Smooth muscle cell (in vitro differentiated cells): ENCODE measurements around the gene ZMYM2. TPM values are rescaled to one million over a fixed set of nuclear protein-coding genes. Genes with fewer than 3 reads are reported as not detected.

Experiments
- DNase-seq: peaks from one replicate; lab custom pipeline; 2025; ENCODE audit not compliant: unreplicated experiment; lab: John Stamatoyannopoulos, UW
- H2AFZ ChIP-seq: fragments of 200-600 bp; sonication (generic); 2 replicates; pipeline ENCODE4 v1.6.0; 2016; ENCODE audit warnings: antibody characterized with exemption, low read depth, mild to moderate bottlenecking
- H3F3A ChIP-seq: fragments of 200-600 bp; sonication (generic); 2 replicates; pipeline ENCODE4 v1.6.0; 2017; ENCODE audit warnings: antibody characterized with exemption, low read depth
- H3K27ac ChIP-seq: fragments of 200-600 bp; sonication (generic); 2 replicates; pipeline ENCODE4 v1.5.1; 2016; ENCODE audit warnings: low read depth, mild to moderate bottlenecking
- H3K27me3 ChIP-seq: fragments of 200-600 bp; sonication (generic); 2 replicates; pipeline ENCODE4 v1.6.1; 2016; ENCODE audit warnings: low read depth, mild to moderate bottlenecking
- H3K36me3 ChIP-seq: fragments of 200-600 bp; sonication (generic); 2 replicates; pipeline ENCODE4 v1.5.1; 2016; ENCODE audit warnings: low read depth
- H3K4me1 ChIP-seq: fragments of 200-600 bp; sonication (generic); 2 replicates; pipeline ENCODE4 v1.5.1; 2016; ENCODE audit warnings: low read depth
- H3K4me2 ChIP-seq: fragments of 200-600 bp; sonication (generic); 2 replicates; pipeline ENCODE4 v1.6.0; 2016; ENCODE audit warnings: mild to moderate bottlenecking
- H3K4me3 ChIP-seq: fragments of 200-600 bp; sonication (generic); 2 replicates; pipeline ENCODE4 v1.5.1; 2016; ENCODE audit warnings: mild to moderate bottlenecking
- H3K79me2 ChIP-seq: fragments of 200-600 bp; sonication (generic); 2 replicates; pipeline ENCODE4 v1.6.0; 2016; ENCODE audit warnings: low read depth, mild to moderate bottlenecking
- H3K9ac ChIP-seq: fragments of 200-600 bp; sonication (generic); 2 replicates; pipeline ENCODE4 v1.6.0; 2016; ENCODE audit warnings: low read depth
- H3K9me3 ChIP-seq: fragments of 200-600 bp; sonication (generic); replicated peaks from 2 replicates; pipeline ENCODE4 v1.5.1; 2016; ENCODE audit warnings: low read depth
- H4K20me1 ChIP-seq: fragments of 200-600 bp; sonication (generic); 2 replicates; pipeline ENCODE4 v1.6.0; 2016; ENCODE audit warnings: low read depth
- WGBS: methylation state at CpG from one replicate; pipeline ENCODE4 v1.1.7; 2016; ENCODE audit warnings: low lambda C conversion rate; 5-methylcytosine and 5-hydroxymethylcytosine counted together
- polyA plus RNA-seq: library from polyadenylated mRNA; unstranded; fragments of >200 nt; fragmentation: Nextera tagmentation; extraction: Ambion mirVana; gene quantifications from 2 replicates; pipeline ENCODE4 v1.2.1, GENCODE V29; 2016
- total RNA-seq: library from RNA; depleted of rRNA; stranded (reverse); fragments of >200 nt; gene quantifications from 2 replicates; pipeline ENCODE4 v1.2.3, GENCODE V29; 2014
- TF ChIP-seq, protein P1 (sequence below): fragments of 200-600 bp; sonication (generic); IDR thresholded peaks from 2 replicates; pipeline ENCODE4 v1.5.1; 2017; ENCODE audit warnings: borderline replicate concordance, mild to moderate bottlenecking, antibody characterized with exemption; ENCODE audit not compliant: insufficient read depth, poor library complexity, severe bottlenecking

Gene ZMYM2
- total and polyA plus RNA-seq, 2 experiments from 2014 or later = 29.9 to 107 TPM

DNA sequence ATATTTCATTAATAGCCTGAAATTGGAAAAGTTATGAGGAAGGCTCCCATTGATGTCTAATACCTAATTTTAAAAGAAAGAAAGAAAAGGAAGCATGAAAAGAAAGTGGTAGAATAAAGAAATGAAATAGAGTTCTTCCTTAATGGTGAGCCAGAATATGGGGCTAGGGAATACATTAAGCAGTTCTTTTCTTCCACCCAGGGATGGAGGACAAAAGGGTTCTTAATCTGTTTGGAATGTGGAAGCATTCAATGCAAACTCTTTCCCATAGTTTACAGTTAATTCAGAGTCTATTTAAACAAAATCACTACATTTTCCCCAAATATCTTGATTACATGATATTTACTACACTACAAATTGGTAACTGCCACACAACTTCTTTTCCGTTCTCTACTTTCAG, 18.4 kb upstream of the ZMYM2 start:
- DNase-seq = no peak
- WGBS = 100% methylated on average over 1 of the region's 1 CpG
- Histone ChIP-seq H3K27me3 (no peaks in the 10 kb centered on the region), H3K9me3 (no peaks in the 10 kb centered on the region), H4K20me1 (no peaks in the 10 kb centered on the region), H3F3A (no peaks in the 10 kb centered on the region), H3K9ac (no peak overlapping the region), H3K36me3 (no peaks in the 10 kb centered on the region), H3K4me1 (peaks cover 5% of the 10 kb centered on the region), H3K4me2 (no peak overlapping the region), H3K4me3 (no peak overlapping the region), H3K27ac (no peak overlapping the region), H3K79me2 (no peaks in the 10 kb centered on the region), H2AFZ (no peak overlapping the region)
- TF ChIP-seq, protein P1, sequence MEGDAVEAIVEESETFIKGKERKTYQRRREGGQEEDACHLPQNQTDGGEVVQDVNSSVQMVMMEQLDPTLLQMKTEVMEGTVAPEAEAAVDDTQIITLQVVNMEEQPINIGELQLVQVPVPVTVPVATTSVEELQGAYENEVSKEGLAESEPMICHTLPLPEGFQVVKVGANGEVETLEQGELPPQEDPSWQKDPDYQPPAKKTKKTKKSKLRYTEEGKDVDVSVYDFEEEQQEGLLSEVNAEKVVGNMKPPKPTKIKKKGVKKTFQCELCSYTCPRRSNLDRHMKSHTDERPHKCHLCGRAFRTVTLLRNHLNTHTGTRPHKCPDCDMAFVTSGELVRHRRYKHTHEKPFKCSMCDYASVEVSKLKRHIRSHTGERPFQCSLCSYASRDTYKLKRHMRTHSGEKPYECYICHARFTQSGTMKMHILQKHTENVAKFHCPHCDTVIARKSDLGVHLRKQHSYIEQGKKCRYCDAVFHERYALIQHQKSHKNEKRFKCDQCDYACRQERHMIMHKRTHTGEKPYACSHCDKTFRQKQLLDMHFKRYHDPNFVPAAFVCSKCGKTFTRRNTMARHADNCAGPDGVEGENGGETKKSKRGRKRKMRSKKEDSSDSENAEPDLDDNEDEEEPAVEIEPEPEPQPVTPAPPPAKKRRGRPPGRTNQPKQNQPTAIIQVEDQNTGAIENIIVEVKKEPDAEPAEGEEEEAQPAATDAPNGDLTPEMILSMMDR = no peak

DNA sequence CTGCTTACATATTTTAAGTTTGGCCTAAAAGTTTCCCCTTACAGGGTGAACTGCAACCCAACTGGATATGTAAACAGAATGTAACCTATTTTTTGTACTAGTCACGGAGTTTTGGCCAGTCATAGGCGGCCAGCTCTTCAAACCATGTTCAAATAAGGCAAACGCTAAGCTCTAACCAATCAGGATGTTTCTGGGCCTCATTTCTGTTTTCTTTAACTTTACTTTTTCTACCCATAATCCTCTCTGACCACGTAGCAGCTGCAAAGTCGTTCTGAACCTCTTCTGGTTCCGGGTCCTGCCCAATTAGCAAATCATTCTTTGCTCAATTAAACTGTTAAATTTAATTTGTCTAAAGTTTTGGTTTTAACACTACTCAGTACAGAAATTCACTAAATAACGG, 8.2 kb upstream of the ZMYM2 start:
- 86% methylated on average over 7 of the region's 7 CpGs for WGBS
- no peaks in the 10 kb centered on the region for H3K9me3 ChIP-seq
- TF ChIP-seq, protein P1 = no peak
- H3K36me3 ChIP-seq = no peaks in the 10 kb centered on the region
- no peaks in the 10 kb centered on the region for H3F3A ChIP-seq
- no peak for DNase-seq
- no peaks in the 10 kb centered on the region for H3K4me1 ChIP-seq
- no peaks in the 10 kb centered on the region for H3K79me2 ChIP-seq
- no peak overlapping the region for H3K4me2 ChIP-seq
- no peak overlapping the region for H3K9ac ChIP-seq
- H2AFZ ChIP-seq = no peak overlapping the region
- H3K27me3 ChIP-seq = no peaks in the 10 kb centered on the region
- no peaks in the 10 kb centered on the region for H4K20me1 ChIP-seq
- H3K4me3 ChIP-seq = no peak overlapping the region
- H3K27ac ChIP-seq = no peak overlapping the region

DNA sequence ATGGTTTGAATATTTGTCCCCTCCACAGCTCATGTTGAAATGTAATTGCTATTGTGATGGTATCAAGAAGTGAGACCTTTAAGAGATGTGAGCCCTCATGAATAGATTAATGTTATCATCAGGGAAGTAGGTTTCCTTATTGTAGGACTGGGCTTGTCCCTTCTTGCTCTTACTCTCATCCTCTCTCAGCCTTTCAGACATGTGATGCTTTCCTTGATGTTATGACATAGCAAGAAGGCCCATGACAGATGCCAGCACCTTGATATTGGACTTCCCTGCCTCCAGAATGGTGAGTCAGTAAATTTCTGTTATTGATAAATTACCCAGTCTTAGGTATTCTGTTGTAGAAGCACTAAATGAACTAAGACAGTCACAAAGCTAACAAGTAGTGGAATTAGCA, 5.7 kb upstream of the ZMYM2 start:
- H3K4me3 ChIP-seq = no peak overlapping the region
- no peak overlapping the region for H2AFZ ChIP-seq
- DNase-seq = no peak
- no peaks in the 10 kb centered on the region for H4K20me1 ChIP-seq
- H3K27ac ChIP-seq = no peak overlapping the region
- no peaks in the 10 kb centered on the region for H3K27me3 ChIP-seq
- no peak overlapping the region for H3K9ac ChIP-seq
- TF ChIP-seq, protein P1 = no peak
- H3K9me3 ChIP-seq = no peaks in the 10 kb centered on the region
- peaks cover 4% of the 10 kb centered on the region for H3F3A ChIP-seq
- H3K36me3 ChIP-seq = no peaks in the 10 kb centered on the region
- no peaks in the 10 kb centered on the region for H3K79me2 ChIP-seq
- H3K4me2 ChIP-seq = no peak overlapping the region
- peaks cover 4% of the 10 kb centered on the region for H3K4me1 ChIP-seq

DNA sequence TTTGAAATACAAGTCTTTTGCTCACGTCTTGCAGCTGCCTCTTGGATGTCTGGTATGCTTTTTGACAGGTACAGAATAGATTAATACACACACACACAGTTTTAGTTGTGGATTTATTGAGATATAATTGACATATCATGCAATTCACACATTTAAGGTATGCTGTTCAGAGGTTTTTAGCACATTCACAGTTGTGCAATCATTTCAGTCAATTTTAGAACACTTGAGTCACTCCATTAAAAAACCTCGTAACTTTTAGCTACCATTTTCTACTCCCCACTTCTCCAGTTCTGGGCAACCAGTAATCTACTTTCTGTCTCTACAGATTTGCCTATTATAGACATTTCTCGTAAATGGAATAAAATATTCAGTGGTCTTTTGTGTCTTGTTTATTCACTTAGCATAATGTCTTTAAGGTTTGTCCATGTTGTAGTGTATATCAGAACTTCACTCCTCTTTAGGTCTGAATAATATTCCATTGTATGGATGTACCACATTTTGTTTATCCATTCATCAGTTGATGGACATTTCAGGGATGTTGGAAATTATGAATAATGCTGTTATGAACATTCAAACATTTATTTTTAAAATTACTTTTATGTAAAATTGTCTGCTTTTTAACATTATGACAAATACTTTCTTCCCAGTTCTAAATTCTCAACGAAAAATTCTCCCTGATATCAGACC, 2.5 kb upstream of the ZMYM2 start:
- TF ChIP-seq, protein P1 = no peak
- Histone ChIP-seq H3K36me3 (no peaks in the 10 kb centered on the region), H2AFZ (no peak overlapping the region), H3F3A (peaks cover 8% of the 10 kb centered on the region), H3K4me3 (no peak overlapping the region), H3K27me3 (no peaks in the 10 kb centered on the region), H3K9ac (no peak overlapping the region), H3K79me2 (peaks cover 9% of the 10 kb centered on the region), H3K9me3 (no peaks in the 10 kb centered on the region), H3K4me2 (no peak overlapping the region), H4K20me1 (peaks cover 13% of the 10 kb centered on the region), H3K27ac (no peak overlapping the region), H3K4me1 (peaks cover 11% of the 10 kb centered on the region)
- no peak for DNase-seq
- WGBS = 95% methylated on average over 4 of the region's 4 CpGs
